Liver (tissue), 3 donors: ENCODE measurements around the gene GRK2.

Source experiments
- TAF1 ChIP-seq: conservative IDR thresholded peaks from 2 replicates; pipeline ENCODE4 v1.6.1; 2016; ENCODE audit warnings: antibody characterized with exemption, mild to moderate bottlenecking
- ZBTB33 ChIP-seq: IDR thresholded peaks from 2 replicates; pipeline ENCODE4 v1.6.1; 2016; ENCODE audit warnings: antibody characterized with exemption
- TF ChIP-seq, protein P1 (sequence below): fragments of 150-350 bp; IDR thresholded peaks from 2 replicates; pipeline ENCODE4 v1.5.1; 2017; ENCODE audit warnings: improper control_type of control experiment, low read depth, low read length; ENCODE audit not compliant: missing input control
- donor health status: healthy.
- donor health status: healthy.

GRCh38 chr11:67314218-67314617 is 47.9 kb downstream of the GRK2 start:
- TF ChIP-seq TAF1, result no peak
- TF ChIP-seq, protein P1, sequence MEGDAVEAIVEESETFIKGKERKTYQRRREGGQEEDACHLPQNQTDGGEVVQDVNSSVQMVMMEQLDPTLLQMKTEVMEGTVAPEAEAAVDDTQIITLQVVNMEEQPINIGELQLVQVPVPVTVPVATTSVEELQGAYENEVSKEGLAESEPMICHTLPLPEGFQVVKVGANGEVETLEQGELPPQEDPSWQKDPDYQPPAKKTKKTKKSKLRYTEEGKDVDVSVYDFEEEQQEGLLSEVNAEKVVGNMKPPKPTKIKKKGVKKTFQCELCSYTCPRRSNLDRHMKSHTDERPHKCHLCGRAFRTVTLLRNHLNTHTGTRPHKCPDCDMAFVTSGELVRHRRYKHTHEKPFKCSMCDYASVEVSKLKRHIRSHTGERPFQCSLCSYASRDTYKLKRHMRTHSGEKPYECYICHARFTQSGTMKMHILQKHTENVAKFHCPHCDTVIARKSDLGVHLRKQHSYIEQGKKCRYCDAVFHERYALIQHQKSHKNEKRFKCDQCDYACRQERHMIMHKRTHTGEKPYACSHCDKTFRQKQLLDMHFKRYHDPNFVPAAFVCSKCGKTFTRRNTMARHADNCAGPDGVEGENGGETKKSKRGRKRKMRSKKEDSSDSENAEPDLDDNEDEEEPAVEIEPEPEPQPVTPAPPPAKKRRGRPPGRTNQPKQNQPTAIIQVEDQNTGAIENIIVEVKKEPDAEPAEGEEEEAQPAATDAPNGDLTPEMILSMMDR, result no peak
- TF ChIP-seq ZBTB33, result no peak
